GM23248 (cell line): ENCODE data around the gene LRRC59. TPM values are rescaled to one million over a fixed set of nuclear protein-coding genes. Genes with fewer than 3 reads are reported as not detected.

Experiments used
- DNase-seq: peaks from one replicate; pipeline ENCODE4 v3.0.0-alpha.2; 2015
- H2AFZ ChIP-seq: fragments of 200-600 bp; sonication (generic); 2 replicates; pipeline ENCODE4 v1.6.1; 2016; ENCODE audit warnings: antibody characterized with exemption
- H3F3A ChIP-seq: fragments of 200-600 bp; sonication (generic); 2 replicates; pipeline ENCODE4 v1.6.1; 2016; ENCODE audit warnings: mild to moderate bottlenecking, antibody characterized with exemption, mixed run types; ENCODE audit not compliant: insufficient read depth
- H3K27ac ChIP-seq: fragments of 200-600 bp; sonication (generic); 2 replicates; pipeline ENCODE4 v1.5.1; 2016; ENCODE audit warnings: mild to moderate bottlenecking
- H3K27me3 ChIP-seq: fragments of 200-600 bp; sonication (generic); replicated peaks from 2 replicates; pipeline ENCODE4 v1.6.1; 2016; ENCODE audit warnings: mild to moderate bottlenecking; ENCODE audit not compliant: insufficient read depth
- H3K36me3 ChIP-seq: fragments of 200-600 bp; sonication (generic); 2 replicates; pipeline ENCODE4 v1.6.1; 2016; ENCODE audit warnings: low read depth, mild to moderate bottlenecking
- H3K4me1 ChIP-seq: fragments of 200-600 bp; sonication (generic); 2 replicates; pipeline ENCODE4 v1.6.1; 2016; ENCODE audit warnings: mild to moderate bottlenecking; ENCODE audit not compliant: insufficient read depth
- H3K4me2 ChIP-seq: fragments of 200-600 bp; sonication (generic); one replicate; pipeline ENCODE4 v1.6.1; 2016; ENCODE audit warnings: mild to moderate bottlenecking; ENCODE audit not compliant: unreplicated experiment
- H3K4me3 ChIP-seq: fragments of 200-600 bp; sonication (generic); 2 replicates; pipeline ENCODE4 v1.5.1; 2016; ENCODE audit warnings: mild to moderate bottlenecking
- H3K79me2 ChIP-seq: fragments of 200-600 bp; sonication (generic); 2 replicates; pipeline ENCODE4 v1.6.1; 2016; ENCODE audit warnings: mild to moderate bottlenecking; ENCODE audit not compliant: insufficient read depth
- H3K9ac ChIP-seq: fragments of 200-600 bp; sonication (generic); 2 replicates; pipeline ENCODE4 v1.6.1; 2016; ENCODE audit warnings: mild to moderate bottlenecking
- H3K9me2 ChIP-seq: fragments of 200-600 bp; sonication (generic); 2 replicates; pipeline ENCODE4 v1.6.1; 2016; ENCODE audit warnings: mixed run types, mild to moderate bottlenecking, moderate library complexity; ENCODE audit not compliant: insufficient read depth
- H3K9me3 ChIP-seq: fragments of 200-600 bp; sonication (generic); one replicate; pipeline ENCODE4 v1.6.1; 2017; ENCODE audit warnings: low read depth
- H4K20me1 ChIP-seq: fragments of 200-600 bp; sonication (generic); 2 replicates; pipeline ENCODE4 v1.6.0; 2016; ENCODE audit not compliant: insufficient read depth
- EZH2 ChIP-seq: fragments of 200-600 bp; sonication (generic); IDR thresholded peaks from 2 replicates; pipeline ENCODE4 v1.6.1; 2018; ENCODE audit warnings: antibody characterized with exemption, mild to moderate bottlenecking; ENCODE audit not compliant: insufficient read depth, poor library complexity, severe bottlenecking
- EZH2phosphoT487 ChIP-seq: fragments of 200-600 bp; sonication (generic); IDR thresholded peaks from 2 replicates; pipeline ENCODE4 v1.6.1; 2018; ENCODE audit warnings: antibody characterized with exemption, moderate library complexity, mild to moderate bottlenecking, low read depth; ENCODE audit not compliant: insufficient read depth
- WGBS, 2 experiments: methylation state at CpG; one replicate each; pipeline ENCODE4 v1.1.6; 2015 to 2017; ENCODE audit warnings: low lambda C conversion rate in 2 of 2, low coverage in 1 of 2; ENCODE audit errors: missing lambda C conversion rate in 2 of 2; 5-methylcytosine and 5-hydroxymethylcytosine counted together
- in situ Hi-C: fragments of 300-500 bp; cut with MboI; formaldehyde crosslinking; loops from 2 replicates; pipeline ENCODE4 v1.15.0; 2020
- polyA plus RNA-seq: library from polyadenylated mRNA; unstranded; fragments of >200 nt; fragmentation: Nextera tagmentation; extraction: Ambion mirVana; gene quantifications from 2 replicates; pipeline ENCODE4 v1.2.1, GENCODE V29; 2016
- total RNA-seq: library from RNA; depleted of rRNA; stranded (reverse); fragments of >200 nt; shearing (Covaris generic); gene quantifications from 2 replicates; pipeline ENCODE4 v1.2.3, GENCODE V29; 2014

The LRRC59 gene
- total and polyA plus RNA-seq, 2 experiments from 2014 or later, result 111 to 164 TPM

- H3K9ac ChIP-seq, result no peak overlapping the region
- H3K27me3 ChIP-seq, result no peaks in the 10 kb centered on the region
- H3K36me3 ChIP-seq, result peaks cover 7% of the 10 kb centered on the region; the same call in 1 of the 2 replicates
- H3K9me2 ChIP-seq, result no peaks in the 10 kb centered on the region
- no peaks in the 10 kb centered on the region for H3K79me2 ChIP-seq
- TF ChIP-seq EZH2, result no peak
- no peak for TF ChIP-seq EZH2phosphoT487
- H3F3A ChIP-seq, result peaks cover 18% of the 10 kb centered on the region; the same call in 1 of the 2 replicates
- H3K4me3 ChIP-seq, result no peak overlapping the region
- WGBS, 2 experiments, result 79 to 87% methylated on average over 5 of the region's 5 CpGs
- no peaks in the 10 kb centered on the region for H3K9me3 ChIP-seq
- in situ Hi-C loops, result no loop called here
- H3K27ac ChIP-seq, result no peak overlapping the region
- H3K4me2 ChIP-seq, result no peak overlapping the region
- H4K20me1 ChIP-seq, result no peaks in the 10 kb centered on the region
- H3K4me1 ChIP-seq, result peaks cover 5% of the 10 kb centered on the region; the same call in 1 of the 2 replicates
- no peak for DNase-seq
- no peak overlapping the region for H2AFZ ChIP-seq
Observed at GRCh38 chr17:50359005-50359699, 38.2 kb downstream of the LRRC59 start.

GRCh38 chr17:50358177-50358576 lies 39.1 kb downstream of the LRRC59 start:
- Histone ChIP-seq H3K27ac (no peak overlapping the region), H3K36me3 (peaks cover 7% of the 10 kb centered on the region; the same call in 1 of the 2 replicates), H3K4me3 (no peak overlapping the region), H3K9me2 (no peaks in the 10 kb centered on the region), H3K9me3 (no peaks in the 10 kb centered on the region), H3F3A (peaks cover 18% of the 10 kb centered on the region; the same call in 1 of the 2 replicates), H3K4me2 (no peak overlapping the region), H3K27me3 (no peaks in the 10 kb centered on the region), H3K79me2 (no peaks in the 10 kb centered on the region), H3K9ac (no peak overlapping the region), H2AFZ (no peak overlapping the region), H4K20me1 (no peaks in the 10 kb centered on the region), H3K4me1 (peaks cover 5% of the 10 kb centered on the region; the same call in 1 of the 2 replicates)
- TF ChIP-seq EZH2 (no peak), EZH2phosphoT487 (no peak)
- WGBS, 2 experiments, result 98 to 99% methylated on average over 17 of the region's 17 CpGs
- DNase-seq, result no peak
- in situ Hi-C loops, result no loop called here

GRCh38 chr17:50356892-50357510 lies 40.3 kb downstream of the LRRC59 start:
- in situ Hi-C loops, result no loop called here
- no peak overlapping the region for H3K27ac ChIP-seq
- TF ChIP-seq EZH2phosphoT487, result no peak
- no peak for TF ChIP-seq EZH2
- 98 to 99% methylated on average over 12 of the region's 12 CpGs for WGBS, 2 experiments
- no peak overlapping the region for H3K4me3 ChIP-seq
- H3K4me2 ChIP-seq, result no peak overlapping the region
- H3K36me3 ChIP-seq, result peaks cover 7% of the 10 kb centered on the region; the same call in 1 of the 2 replicates
- H3F3A ChIP-seq, result peaks cover 12% of the 10 kb centered on the region; the same call in 1 of the 2 replicates
- H4K20me1 ChIP-seq, result no peaks in the 10 kb centered on the region
- no peak overlapping the region for H2AFZ ChIP-seq
- DNase-seq, result no peak
- no peaks in the 10 kb centered on the region for H3K4me1 ChIP-seq
- no peaks in the 10 kb centered on the region for H3K9me2 ChIP-seq
- no peaks in the 10 kb centered on the region for H3K9me3 ChIP-seq
- no peaks in the 10 kb centered on the region for H3K27me3 ChIP-seq
- H3K79me2 ChIP-seq, result no peaks in the 10 kb centered on the region
- no peak overlapping the region for H3K9ac ChIP-seq

DNA sequence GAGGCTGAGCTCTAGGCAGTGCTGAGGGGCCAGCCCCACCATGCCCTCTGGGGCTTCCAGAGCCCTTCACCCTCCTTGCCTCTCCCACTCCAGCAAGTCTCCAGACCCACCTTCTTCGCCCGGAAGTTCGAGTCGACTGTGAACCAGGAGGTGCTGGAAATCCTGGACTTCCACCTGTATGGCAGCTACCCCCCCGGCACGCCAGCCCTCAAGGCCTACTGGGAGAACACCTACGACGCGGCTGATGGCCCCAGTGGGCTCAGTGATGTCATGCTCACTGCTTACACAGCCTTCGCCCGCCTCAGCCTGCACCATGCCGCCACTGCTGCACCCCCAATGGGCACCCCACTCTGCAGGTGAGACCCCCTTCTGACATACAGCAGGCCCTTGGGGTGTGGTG lies 40.9 kb downstream of the LRRC59 start:
- H3K36me3 ChIP-seq, result peaks cover 7% of the 10 kb centered on the region; the same call in 1 of the 2 replicates

More for the DNA sequence above, 40.9 kb downstream of the LRRC59 start:
- no peak overlapping the region for H3K4me2 ChIP-seq
- peaks cover 8% of the 10 kb centered on the region; the same call in 1 of the 2 replicates for H3F3A ChIP-seq
- no peaks in the 10 kb centered on the region for H3K9me3 ChIP-seq
- no peak overlapping the region for H2AFZ ChIP-seq
- H3K27me3 ChIP-seq, result no peaks in the 10 kb centered on the region
- H3K79me2 ChIP-seq, result no peaks in the 10 kb centered on the region
- no peaks in the 10 kb centered on the region for H4K20me1 ChIP-seq
- H3K9ac ChIP-seq, result no peak overlapping the region
- H3K9me2 ChIP-seq, result no peaks in the 10 kb centered on the region
- no peak overlapping the region for H3K4me3 ChIP-seq
- no peaks in the 10 kb centered on the region for H3K4me1 ChIP-seq
- 93 to 94% methylated on average over 11 to 12 of the region's 12 CpGs for WGBS, 2 experiments
- H3K27ac ChIP-seq, result no peak overlapping the region
- no peak for TF ChIP-seq EZH2
- no peak for TF ChIP-seq EZH2phosphoT487
- no peak for DNase-seq
- in situ Hi-C loops, result no loop called here
